GM12875 (cell line): ENCODE results near the gene DHCR24.
"Not testable (repeated sequence)": the region's sequence is repeated elsewhere in the genome, so short reads cannot be mapped to it uniquely, and the experiment has no call there.

ENCODE experiments used
- H3K4me3 ChIP-seq: one replicate; pipeline ENCODE4 v1.5.1; 2011; ENCODE audit warnings: low read depth, low read length, control low read depth
- TF ChIP-seq, protein P1 (sequence below): IDR thresholded peaks from 2 replicates; pipeline ENCODE4 v1.5.1; 2011; ENCODE audit warnings: low read depth, mild to moderate bottlenecking, control low read depth, inconsistent platforms, low read length, moderate library complexity, borderline replicate concordance; ENCODE audit not compliant: insufficient read depth

The DHCR24 gene

DNA sequence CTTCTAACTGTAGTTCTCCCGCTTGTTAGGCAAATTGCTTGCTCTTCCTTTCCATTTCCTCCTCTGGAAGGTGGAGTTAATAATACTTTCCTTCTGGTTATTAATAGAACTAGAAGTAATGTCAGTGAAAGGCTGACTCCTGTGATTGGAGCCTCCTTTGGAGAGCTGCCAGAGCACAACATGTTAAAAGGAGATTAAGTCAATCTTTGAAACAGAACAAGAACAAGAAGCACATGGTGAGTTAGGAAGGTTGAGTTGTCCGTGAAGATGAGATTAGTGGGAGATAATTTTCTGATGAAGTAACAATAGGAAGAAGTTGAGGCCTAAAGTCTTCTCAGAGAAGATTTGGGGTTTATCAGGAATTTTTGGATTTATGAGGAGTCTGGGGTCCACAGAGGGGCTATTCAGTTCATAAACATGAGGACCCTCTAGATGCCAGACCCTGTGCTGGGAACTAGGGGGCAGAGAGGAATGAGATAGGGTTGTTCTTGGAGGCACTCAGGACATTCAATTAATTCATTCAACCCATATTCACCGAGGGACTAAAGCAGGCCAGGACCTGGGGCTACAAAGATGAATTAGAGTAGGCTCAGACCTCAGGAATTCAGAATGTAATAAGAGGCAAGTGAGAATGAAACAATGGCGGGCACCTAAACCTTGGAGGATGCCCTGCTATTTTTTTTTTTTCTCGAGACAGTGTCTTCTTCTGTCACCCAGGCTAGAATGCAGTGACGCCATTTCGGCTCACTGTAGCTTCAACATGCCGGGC lies 40.7 kb upstream of the DHCR24 start:
- no peak overlapping the region for H3K4me3 ChIP-seq
- TF ChIP-seq, protein P1, sequence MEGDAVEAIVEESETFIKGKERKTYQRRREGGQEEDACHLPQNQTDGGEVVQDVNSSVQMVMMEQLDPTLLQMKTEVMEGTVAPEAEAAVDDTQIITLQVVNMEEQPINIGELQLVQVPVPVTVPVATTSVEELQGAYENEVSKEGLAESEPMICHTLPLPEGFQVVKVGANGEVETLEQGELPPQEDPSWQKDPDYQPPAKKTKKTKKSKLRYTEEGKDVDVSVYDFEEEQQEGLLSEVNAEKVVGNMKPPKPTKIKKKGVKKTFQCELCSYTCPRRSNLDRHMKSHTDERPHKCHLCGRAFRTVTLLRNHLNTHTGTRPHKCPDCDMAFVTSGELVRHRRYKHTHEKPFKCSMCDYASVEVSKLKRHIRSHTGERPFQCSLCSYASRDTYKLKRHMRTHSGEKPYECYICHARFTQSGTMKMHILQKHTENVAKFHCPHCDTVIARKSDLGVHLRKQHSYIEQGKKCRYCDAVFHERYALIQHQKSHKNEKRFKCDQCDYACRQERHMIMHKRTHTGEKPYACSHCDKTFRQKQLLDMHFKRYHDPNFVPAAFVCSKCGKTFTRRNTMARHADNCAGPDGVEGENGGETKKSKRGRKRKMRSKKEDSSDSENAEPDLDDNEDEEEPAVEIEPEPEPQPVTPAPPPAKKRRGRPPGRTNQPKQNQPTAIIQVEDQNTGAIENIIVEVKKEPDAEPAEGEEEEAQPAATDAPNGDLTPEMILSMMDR, result no peak

DNA sequence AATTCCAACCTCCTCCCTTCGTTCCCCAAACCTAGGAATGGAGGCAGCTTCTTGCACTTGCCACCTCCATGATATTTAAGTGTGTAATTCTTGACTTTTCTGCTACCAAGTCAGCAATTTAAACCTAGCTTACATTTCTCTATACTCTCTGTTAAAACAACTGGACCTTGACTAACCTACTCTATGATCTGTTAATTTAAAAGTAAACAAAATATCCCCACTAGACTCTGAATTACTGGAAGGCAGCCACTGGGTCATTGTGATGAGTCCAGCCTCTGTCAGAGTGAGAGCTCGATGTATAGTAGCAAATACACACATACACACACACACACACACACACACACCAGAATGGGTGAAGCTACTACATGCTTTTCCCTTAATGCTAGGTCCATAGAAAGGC lies 40.0 kb upstream of the DHCR24 start:
- H3K4me3 ChIP-seq, result no peak overlapping the region
- TF ChIP-seq, protein P1, result no peak

GRCh38 chr1:54922921-54923421 lies 36.0 kb upstream of the DHCR24 start:
- TF ChIP-seq, protein P1, result no peak
- no peak overlapping the region for H3K4me3 ChIP-seq

DNA sequence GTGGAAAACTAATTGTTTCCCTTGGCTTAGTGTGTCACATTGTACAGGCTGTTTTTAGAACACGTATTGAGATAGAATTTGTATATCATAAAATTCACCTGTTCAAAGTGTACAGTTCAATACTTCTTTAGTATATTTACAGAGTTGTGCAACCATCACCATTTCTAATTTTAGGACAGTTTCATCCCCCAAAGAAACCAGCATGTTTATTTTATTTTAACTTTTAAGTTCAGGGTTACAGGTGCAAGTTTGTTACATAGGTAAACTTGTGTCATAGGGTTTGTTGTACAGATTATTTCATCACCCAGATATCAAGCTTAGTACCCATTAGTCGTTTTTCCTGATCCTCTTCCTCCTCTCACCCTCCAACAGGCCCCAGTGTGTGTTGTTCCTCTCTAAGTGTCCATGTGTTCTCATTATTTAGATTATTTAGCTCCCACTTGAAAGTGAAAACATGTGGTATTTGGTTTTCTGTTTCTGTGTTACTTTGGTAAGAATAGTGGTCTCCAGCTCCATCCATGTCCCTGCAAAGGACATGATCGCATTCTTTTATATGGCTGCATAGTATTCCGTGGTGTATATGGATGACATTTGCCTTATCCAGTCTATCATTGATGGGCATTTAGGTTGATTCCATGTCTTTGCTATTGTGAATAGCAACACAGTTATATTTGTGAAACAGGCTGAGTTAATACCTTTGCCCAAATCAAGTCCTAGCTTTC lies 35.2 kb upstream of the DHCR24 start:
- TF ChIP-seq, protein P1, result no peak
- H3K4me3 ChIP-seq, result no peak overlapping the region

GRCh38 chr1:54919367-54920359 lies 32.7 kb upstream of the DHCR24 start:
- TF ChIP-seq, protein P1, result no peak
- no peak overlapping the region for H3K4me3 ChIP-seq

GRCh38 chr1:54911076-54911475 lies 24.1 kb upstream of the DHCR24 start:
- not testable (repeated sequence) for H3K4me3 ChIP-seq

- TF ChIP-seq, protein P1, result no peak
Measured at GRCh38 chr1:54906586-54906985, 19.6 kb upstream of the DHCR24 start.

More at GRCh38 chr1:54906586-54906985, 19.6 kb upstream of the DHCR24 start:
- no peak overlapping the region for H3K4me3 ChIP-seq
